ENCODE data around the gene HSPA1L. TPM values are rescaled to one million over a fixed set of nuclear protein-coding genes. Genes with fewer than 3 reads are reported as not detected.

The HSPA1L gene
- total RNA-seq, 1 donor from 2014 or later: 1.6 TPM

GRCh38 chr6:31760790-31761189 lies 54.3 kb downstream of the HSPA1L start:
- intact Hi-C loops (cut with DNase I): no loop called here

More at GRCh38 chr6:31760790-31761189, 54.3 kb downstream of the HSPA1L start:
- no peak for ATAC-seq
- no peak for DNase-seq (ENCODE audit: missing footprints)

Other genes starting within 250 kb of the HSPA1L start
- not detected for gene LTA, start 243.0 kb downstream of the HSPA1L start, total RNA-seq
- gene TNF, start 239.7 kb downstream of the HSPA1L start, total RNA-seq: 0.51 TPM
- 1.6 TPM for gene LTB, start 232.9 kb downstream of the HSPA1L start, total RNA-seq
- gene LST1, start 229.0 kb downstream of the HSPA1L start, total RNA-seq: 9.0 TPM
- 0.49 TPM for gene NCR3, start 222.3 kb downstream of the HSPA1L start, total RNA-seq
- 22.1 TPM for gene AIF1, start 200.0 kb downstream of the HSPA1L start, total RNA-seq
- gene PRRC2A, start 194.6 kb downstream of the HSPA1L start, total RNA-seq: 82.7 TPM
- gene BAG6, start 162.6 kb downstream of the HSPA1L start, total RNA-seq: 260 TPM
- gene APOM, start 159.4 kb downstream of the HSPA1L start, total RNA-seq: 0.87 TPM
- gene C6orf47, start 154.5 kb downstream of the HSPA1L start, total RNA-seq: 17.0 TPM
- 17.1 TPM for gene GPANK1, start 150.3 kb downstream of the HSPA1L start, total RNA-seq
- 97.3 TPM for gene CSNK2B, start 149.2 kb downstream of the HSPA1L start, total RNA-seq
- 3.9 TPM for gene LY6G5B, start 145.3 kb downstream of the HSPA1L start, total RNA-seq
- gene LY6G5C, start 134.2 kb downstream of the HSPA1L start, total RNA-seq: 1.5 TPM
- gene ABHD16A, start 112.0 kb downstream of the HSPA1L start, total RNA-seq: 26.9 TPM
- gene LY6G6F, start 108.4 kb downstream of the HSPA1L start, total RNA-seq: not detected
- gene LY6G6D, start 99.9 kb downstream of the HSPA1L start, total RNA-seq: not detected
- gene LY6G6C, start 93.5 kb downstream of the HSPA1L start, total RNA-seq: not detected
- gene MPIG6B, start 91.9 kb downstream of the HSPA1L start, total RNA-seq: 0.70 TPM
- 40.6 TPM for gene DDAH2, start 86.0 kb downstream of the HSPA1L start, total RNA-seq
- 102 TPM for gene CLIC1, start 78.8 kb downstream of the HSPA1L start, total RNA-seq
- 2.0 TPM for gene MSH5, start 75.3 kb downstream of the HSPA1L start, total RNA-seq
- gene SAPCD1, start 52.6 kb downstream of the HSPA1L start, total RNA-seq: 0.57 TPM
- 12.1 TPM for gene VWA7, start 38.0 kb downstream of the HSPA1L start, total RNA-seq
- gene VARS1, start 19.5 kb downstream of the HSPA1L start, total RNA-seq: 29.7 TPM
- gene LSM2, start 8.3 kb downstream of the HSPA1L start, total RNA-seq: 24.6 TPM
- gene HSPA1A, start 260 bp upstream of the HSPA1L start, total RNA-seq: 298 TPM
- gene HSPA1B, start 12.5 kb upstream of the HSPA1L start, total RNA-seq: 215 TPM
- 25.6 TPM for gene NEU1, start 47.5 kb upstream of the HSPA1L start, total RNA-seq
- gene SLC44A4, start 63.7 kb upstream of the HSPA1L start, total RNA-seq: not detected
- gene EHMT2, start 82.4 kb upstream of the HSPA1L start, total RNA-seq: 16.8 TPM
- 3.2 TPM for gene ZBTB12, start 86.8 kb upstream of the HSPA1L start, total RNA-seq
- 8.9 TPM for gene C2, start 112.4 kb upstream of the HSPA1L start, total RNA-seq
- gene CFB, start 130.8 kb upstream of the HSPA1L start, total RNA-seq: 8.8 TPM
- 41.9 TPM for gene NELFE, start 143.7 kb upstream of the HSPA1L start, total RNA-seq
- 30.7 TPM for gene SKIC2, start 143.9 kb upstream of the HSPA1L start, total RNA-seq
- 9.8 TPM for gene DXO, start 156.9 kb upstream of the HSPA1L start, total RNA-seq
- 92.1 TPM for gene C4A, start 166.8 kb upstream of the HSPA1L start, total RNA-seq
- 81.6 TPM for gene C4B, start 199.5 kb upstream of the HSPA1L start, total RNA-seq
- gene CYP21A2, start 223.1 kb upstream of the HSPA1L start, total RNA-seq: 0.30 TPM

Data from Right ventricle myocardium inferior (tissue), 1 donor.